GM18951 (cell line): ENCODE measurements around the gene LGALS3BP.

Source experiments
- POLR2A ChIP-seq: IDR thresholded peaks from 4 replicates; pipeline ENCODE4 v1.6.1; 2011; ENCODE audit warnings: mild to moderate bottlenecking; ENCODE audit not compliant: insufficient read length, insufficient read depth; ENCODE audit errors: extremely low read depth
- in situ Hi-C: fragments of 300-500 bp; cut with MboI; formaldehyde crosslinking; loops from one replicate; pipeline ENCODE4 v1.12.0; 2022; ENCODE audit warnings: low sequenced_read_pairs, mixed read lengths, inconsistent platforms; ENCODE audit not compliant: unreplicated experiment

LGALS3BP gene

DNA sequence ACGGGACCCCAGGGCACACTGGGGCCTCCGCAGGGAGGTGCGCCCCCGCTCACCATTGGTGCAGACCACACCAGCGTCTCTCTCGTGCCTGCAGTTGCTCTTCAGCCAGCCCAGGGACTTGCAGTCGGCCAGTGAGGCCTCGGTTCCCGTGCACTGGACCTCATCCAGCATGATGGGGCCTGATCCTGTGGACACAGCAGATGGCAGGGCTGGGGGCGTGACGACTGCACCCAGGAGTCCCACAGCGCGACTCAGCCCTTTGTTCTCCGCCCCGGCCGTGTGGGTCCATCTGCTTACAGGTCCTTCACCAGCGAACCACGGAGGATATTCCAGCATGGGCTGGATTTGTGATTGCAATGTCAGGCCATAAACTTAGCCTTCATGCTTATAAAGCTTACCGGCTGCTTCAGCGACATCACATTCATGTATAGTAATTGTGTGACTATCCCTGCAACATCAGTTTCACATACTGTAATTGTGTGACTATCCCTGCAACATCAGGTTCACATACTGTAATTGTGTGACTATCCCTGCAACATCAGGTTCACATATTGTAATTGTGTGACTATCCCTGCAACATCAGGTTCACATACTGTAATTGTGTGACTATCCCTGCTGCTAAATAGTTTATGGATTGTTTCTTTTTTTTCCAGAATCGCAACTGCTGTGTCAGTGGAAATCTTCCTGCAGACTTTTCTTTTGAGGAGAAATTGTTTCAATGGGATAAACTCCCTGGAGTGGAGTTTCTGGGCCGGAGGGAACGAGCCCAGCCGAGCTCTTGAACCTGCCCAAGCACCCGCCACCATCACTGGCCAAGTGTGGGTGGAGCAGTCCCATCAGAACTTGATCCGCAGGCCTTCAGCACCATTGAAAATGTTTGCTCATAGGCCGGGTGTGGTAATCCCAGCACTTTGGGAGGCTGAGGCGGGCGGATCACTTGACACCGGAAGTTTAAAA lies 4.8 kb downstream of the LGALS3BP start:
- in situ Hi-C loops = loop anchor here (10.0 kb wide), 1 partner anchor 110 kb away; no protein-coding TSS in a partner anchor
- no peak for TF ChIP-seq POLR2A

DNA sequence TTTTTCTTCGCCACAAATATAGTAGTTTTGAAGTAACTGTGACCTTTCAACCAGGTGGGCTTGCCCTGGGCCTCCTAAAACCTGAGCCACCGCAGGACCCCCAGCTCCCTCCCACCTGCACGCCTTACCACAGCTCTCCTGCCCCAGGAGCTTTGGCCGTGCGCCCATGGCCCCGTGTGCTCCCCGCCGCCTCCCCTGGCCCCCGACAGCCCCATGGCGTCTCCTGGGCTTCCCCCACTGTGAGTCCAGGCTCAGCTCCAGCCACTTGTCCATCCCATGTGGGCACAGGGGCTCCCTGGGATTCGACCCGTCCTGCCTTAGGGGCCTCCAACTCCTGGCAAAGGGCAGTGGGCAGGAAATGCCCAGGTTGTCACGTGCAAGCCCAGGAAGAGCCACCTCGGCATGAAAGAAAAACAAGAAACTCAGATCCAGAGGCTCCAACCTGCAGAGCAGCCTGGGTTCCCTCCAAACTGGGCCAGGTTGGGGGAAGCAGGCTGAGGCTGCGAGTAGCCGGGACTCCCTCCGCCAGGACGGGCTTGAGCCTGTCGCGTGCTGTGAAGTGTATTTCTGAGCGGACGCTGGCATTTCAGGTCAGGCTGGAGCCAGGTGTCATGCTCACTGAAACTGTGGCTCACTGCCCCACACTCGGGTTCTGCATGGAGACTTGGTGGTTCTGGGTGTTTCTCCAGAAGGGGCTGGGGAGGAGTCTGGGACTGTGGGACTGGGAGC lies 5.8 kb downstream of the LGALS3BP start:
- no peak for TF ChIP-seq POLR2A
- in situ Hi-C loops = loop anchor here (10.0 kb wide), 1 partner anchor 109 kb away; no protein-coding TSS in a partner anchor

DNA sequence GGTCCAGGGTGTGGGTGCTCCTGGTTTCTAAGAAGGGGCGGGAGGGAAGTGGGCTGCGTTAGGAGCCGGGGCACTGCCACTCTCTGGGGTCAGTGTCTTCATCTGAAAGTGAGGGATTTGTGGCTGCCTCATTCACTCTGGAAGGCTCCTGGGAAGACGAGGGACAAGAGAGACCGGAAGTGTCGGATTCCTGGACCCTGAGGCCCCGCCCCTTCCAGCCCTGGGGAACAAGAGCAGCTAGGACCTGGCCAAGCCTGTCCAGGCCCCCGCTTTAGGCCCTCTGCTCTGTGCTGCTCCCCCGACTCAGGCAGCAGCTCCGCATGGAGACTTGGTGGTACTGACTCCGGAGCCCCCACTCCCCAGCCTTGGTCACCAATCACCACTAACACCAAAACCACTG lies 6.5 kb downstream of the LGALS3BP start:
- in situ Hi-C loops = loop anchor here (10.0 kb wide), 1 partner anchor 108 kb away; no protein-coding TSS in a partner anchor
- TF ChIP-seq POLR2A = no peak

DNA sequence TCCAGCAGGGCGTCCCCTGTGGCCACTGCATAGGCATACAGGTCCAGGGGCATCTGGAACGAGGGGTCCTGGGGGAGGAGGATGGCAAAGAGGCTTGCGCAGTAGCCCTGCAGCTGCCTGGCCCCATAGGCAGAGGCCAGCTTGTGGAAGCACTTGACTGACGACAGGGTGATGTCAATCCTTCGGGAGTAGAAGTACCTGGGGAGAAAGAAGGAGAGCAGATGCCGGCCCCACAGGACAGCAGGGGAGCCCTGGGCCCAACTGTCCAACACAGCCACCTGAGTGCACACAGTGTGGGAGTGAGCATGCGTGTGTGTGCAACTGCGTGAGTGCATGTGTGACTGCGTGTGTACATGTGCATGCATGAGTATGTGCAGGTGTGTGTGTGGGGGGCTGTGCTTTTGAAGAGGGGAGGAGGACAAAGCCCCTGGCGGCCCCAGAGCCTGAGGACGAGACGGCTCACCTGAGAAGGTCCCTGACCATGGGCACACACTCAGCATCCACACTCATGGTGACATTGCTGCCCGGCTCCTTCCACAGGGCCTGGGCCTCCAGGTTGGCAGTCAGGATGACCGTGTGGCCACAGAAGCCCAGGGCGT lies 7.1 kb downstream of the LGALS3BP start:
- TF ChIP-seq POLR2A = no peak
- in situ Hi-C loops = loop anchor here (10.0 kb wide), 1 partner anchor 108 kb away; no protein-coding TSS in a partner anchor

DNA sequence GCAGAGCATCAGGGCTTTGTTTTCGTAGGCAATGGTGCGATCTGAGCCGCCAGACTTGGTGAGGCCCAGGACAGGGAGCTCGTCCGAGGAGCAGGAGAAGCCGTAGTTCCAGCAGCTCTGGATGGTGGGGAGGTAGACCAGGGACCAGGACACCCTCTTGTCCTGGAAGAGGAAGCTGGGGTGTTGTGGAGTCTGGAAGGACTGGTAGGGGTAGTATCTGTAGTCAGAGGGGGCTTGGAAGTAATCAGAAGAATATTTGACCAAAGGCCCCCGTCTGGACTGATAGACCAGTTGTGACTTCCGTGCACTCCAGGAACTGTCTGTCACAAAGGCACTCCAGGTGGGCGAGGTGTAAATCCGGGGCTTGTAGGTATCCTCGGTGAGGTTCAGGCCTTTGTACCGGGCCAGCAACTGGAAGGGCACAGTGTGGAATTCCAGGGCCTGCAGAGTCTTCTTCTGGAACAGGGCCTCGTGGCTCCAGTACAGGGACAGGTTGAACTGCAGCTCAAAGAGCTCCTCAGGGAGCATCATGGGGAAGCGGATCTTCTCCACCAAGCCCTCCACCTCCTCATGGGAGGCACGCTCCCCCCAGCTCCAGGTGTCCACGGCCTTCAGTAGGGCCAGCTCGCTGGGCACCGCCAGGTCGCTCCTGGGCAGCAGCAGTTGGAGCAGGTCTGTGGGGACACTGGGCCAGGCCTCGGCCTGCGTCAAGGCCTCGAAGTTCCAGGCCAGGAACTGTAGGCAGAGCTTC lies 7.8 kb downstream of the LGALS3BP start:
- in situ Hi-C loops = loop anchor here (10.0 kb wide), 1 partner anchor 107 kb away; no protein-coding TSS in a partner anchor
- TF ChIP-seq POLR2A = no peak

DNA sequence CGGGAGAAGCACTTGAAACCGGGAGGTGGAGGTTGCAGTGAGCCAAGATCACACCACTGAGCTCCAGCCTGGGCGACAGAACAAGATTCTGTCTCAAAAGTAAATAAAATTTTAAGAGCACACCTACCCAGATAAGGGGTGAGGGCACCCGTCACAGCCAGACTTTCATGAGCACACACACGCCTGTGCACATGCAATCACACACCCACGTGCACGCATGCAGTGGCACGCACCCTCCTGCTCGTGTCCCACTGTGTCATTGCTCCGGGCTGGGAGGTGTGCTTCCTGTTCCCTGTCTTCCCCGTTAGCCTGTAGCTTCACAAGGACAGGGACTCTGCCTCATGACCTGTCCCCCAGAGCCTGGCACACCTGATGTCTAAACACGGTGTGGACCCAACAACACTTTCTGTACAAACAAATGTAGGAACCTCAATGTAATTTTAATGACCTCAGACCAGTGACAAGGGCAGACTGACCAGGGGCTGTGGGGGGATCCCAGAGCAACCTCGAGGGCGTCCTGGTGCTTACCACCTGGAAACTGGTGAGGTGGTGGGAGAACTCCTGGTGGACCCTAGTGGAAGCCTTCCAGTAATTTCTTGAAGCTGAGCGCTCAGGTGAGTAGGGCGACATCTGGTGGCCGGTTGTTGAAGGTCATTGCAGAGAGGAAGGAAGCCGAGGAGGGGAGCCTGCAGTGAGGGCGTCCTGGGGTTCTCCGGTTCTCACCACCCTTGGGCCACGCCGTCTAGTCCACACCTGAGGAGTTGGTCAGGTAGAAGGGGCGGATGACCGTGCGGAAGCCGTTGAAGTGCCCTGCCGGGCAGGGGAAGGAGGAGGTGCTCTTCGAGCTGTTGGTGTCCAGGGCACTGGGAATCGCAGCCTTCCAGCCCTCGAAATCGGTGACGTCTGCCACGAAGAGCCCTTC lies 8.6 kb downstream of the LGALS3BP start:
- in situ Hi-C loops = loop anchor here (10.0 kb wide), 1 partner anchor 106 kb away; no protein-coding TSS in a partner anchor
- no peak for TF ChIP-seq POLR2A

DNA sequence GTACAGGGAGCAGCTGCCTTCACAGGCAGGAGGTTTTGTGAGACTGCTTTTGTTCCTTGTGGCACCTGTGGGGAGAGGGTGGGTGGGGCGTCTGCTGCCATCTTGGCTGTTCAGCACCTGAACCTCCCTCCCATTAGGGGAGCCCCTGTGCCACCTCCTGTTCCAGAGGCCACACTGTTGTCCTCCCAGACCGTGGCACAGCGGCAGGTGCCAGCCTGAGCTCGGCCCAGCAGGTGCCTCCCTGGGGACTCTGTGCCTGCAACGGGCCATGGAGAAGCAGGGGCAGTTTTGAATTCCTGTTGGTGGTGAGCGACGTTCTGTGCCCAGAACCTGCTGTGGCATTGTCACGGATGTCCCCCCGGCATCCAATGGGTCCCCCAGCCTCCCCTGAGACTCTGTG lies 9.9 kb downstream of the LGALS3BP start:
- in situ Hi-C loops = loop anchor here (10.0 kb wide), 1 partner anchor 105 kb away; no protein-coding TSS in a partner anchor
- TF ChIP-seq POLR2A = no peak

DNA sequence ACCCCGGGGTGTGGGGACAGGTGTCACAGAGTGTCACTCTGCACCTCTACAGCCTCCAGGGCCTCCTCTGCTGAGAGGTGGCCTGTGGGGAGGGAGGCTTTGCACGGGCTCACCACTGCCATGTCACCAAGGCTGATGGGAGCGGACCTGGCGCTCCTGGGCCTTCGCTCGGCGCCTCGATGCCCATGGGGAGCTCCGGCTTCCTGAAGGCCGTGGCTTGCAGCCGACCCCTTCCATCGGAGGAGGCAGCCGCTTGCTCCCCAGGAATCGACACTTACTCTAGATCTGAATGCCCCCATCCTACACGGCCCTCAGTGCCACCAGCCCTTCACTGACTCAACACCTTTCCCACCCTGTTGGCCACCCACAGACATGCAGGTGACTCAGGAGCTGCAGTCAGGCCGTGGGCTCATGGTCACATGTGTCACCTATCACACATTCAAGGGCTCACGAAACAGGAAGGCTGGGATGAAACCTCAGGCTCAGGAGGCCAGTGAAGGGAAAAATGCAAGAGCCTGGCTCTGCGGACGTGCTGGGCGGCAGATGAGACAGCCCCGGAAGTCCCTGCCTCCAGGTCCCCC lies 11.9 kb downstream of the LGALS3BP start:
- no peak for TF ChIP-seq POLR2A
- in situ Hi-C loops = no loop called here

DNA sequence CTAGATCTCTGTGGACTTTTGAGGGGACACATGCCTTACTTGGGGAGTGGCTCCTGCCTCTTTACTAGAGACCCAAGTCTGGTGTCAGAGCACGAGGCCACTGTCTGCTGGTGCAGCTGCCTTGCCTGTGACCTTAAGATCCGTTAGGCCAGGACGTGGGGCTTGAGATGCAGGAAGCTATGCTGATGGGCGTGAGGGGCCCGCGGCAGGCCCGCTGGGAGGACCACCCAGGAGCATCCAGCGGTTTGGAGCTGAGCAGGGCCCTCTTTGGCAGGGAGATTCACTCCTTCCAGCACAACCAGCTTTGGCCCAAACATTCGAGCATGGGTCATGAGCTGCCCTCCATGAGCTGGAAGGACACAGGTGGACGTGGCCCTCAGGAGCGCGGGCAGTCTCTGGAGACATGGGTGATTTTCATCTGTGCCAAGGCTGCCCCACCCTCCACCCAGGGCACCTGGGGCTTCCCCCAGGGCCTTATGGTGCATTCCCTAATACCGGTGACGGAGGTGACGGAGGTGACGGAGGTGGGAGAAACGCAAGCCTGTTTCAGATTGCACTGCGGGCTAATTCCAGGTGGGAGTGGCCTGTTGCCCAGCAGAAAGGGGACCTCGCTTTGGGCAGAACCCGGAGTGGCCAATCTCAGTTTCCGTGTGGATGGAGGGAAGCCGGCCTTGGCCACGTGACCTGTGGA lies 12.7 kb downstream of the LGALS3BP start:
- TF ChIP-seq POLR2A = no peak
- in situ Hi-C loops = no loop called here

DNA sequence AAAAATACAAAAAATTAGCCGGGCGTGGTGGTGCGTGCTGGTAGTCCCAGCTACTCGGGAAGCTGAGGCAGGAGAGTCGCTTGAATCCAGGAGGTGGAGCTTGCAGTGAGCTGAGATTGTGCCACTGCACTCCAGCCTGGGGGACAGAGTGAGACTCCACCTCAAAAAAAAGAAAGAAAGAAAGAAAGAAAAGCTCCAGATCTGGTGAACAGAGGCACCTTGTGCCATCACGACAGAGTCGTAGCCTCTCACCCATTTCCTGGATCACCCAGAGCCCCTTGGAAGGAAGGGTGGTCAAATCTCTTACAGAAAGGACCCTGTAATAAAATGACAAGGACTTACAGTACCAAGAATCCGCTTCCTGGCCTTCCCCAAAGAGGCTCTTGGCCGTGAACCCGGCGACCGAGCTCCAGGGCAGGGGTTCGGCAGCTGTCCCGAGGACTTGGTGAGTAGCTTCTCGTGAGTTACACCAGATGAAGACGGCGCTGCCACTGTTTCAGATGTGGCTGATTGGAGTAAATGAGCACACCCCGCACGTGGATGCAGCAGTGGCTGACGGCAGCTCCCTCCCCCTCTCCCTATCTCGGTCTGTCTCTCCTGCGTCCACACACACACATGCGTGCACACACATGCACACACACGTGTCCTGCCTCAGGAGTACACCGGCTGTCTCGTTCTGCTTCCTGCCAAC lies 13.5 kb downstream of the LGALS3BP start:
- in situ Hi-C loops = no loop called here
- no peak for TF ChIP-seq POLR2A
